GM21526 (cell line): ENCODE results near the gene HS1BP3.

Experiments used
- ATAC-seq: cut with Tn5 transposase; IDR thresholded peaks from one replicate; pipeline ENCODE4 v1.9.1; 2021; ENCODE audit warnings: moderate library complexity; ENCODE audit not compliant: unreplicated experiment, low FRiP score

Gene HS1BP3

DNA sequence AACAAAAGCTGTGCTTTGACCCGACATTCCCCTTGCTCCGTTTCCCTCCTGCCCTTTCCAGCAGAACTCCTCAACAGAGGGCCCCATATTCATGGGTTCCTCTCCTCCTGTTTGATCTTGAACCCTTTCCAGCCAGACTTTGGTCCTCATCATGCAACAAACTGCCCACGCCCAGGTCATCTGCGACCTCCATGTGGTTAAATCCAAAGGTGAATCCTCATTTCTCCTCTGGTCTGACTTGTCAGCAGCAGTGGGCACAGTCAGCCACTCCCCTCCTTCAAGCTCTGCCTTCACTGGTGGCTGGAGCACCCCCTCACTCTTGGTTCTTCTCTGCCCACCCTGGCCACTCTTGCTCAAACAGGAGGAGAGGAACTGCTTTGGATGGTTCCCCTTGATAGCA is 2.7 kb downstream of the HS1BP3 start:
- ATAC-seq = no peak

DNA sequence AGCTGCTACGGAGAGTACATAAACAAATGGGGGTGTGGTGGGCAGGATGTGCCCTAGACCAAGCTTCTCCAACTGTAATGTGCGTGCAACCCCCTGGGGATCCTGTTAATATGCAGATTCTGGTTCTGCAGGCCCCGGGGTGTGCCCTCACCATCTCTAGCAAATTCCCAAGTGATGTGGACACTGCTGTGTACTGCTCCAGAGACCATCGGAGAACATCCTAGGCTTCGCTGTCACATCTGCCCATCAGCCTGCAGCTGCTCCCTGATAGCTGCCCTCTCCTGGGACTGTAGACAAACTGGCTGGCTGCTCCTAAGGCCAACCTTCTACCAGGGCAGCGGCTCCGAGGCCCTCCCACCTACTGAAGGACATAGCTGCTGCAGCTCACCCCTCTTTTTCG is 3.2 kb downstream of the HS1BP3 start:
- no peak for ATAC-seq

DNA sequence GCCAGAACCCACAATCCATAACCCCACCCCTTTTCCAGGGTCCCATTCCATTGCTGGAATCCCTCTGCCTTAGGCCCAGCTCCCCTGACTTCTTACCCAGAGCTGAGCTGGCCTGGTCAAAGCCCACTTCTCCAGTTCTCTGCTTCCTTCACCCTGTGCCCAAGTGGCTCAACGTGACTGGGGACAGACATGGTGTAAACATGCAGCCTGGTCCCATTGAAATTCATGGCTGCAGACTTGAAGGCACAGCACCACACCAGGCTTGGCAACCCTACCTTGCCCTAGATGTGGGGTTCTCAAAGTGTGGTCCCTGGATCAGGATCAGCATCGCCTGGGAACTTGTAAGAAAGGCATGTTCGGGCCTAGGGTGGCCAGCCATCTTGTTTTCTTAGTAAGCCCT is 3.7 kb downstream of the HS1BP3 start:
- ATAC-seq = no peak

DNA sequence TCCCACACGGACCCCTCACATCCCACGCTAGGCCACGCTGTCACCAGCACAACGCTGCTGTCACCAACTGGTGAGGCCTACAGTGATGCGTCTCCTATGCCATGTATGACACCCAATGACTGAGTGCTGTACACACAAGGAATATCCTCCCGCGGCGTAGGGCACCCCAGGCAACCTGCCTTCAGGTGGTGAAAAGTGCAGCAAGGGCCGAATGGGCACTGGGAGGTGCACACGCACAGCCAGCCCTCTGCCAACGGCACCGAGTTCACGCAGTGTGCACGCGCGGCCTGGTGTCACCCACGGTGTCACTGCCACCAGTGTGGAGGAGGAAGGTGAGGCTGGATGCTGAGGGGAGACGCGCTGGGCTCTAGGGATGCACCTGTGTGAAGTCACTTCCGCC is 4.5 kb downstream of the HS1BP3 start:
- ATAC-seq = no peak

DNA sequence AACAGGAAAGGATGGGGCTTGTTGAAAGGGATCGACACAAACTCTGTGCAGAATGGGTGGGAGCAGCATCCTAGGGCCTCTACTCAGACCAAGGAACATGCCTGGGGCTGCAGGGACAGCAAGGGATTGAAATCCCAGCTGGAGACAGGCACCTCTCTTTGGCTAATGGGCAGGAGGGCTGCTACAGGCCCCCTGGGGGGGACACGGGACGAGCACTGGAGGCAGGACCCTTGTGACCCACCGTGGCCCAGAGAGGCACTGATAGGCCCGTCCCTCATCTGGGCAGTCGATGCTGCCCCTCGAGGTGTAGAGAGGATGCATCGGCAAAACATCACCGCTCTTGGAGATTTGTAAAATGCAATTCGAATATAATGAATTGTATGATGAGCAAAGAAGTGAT is 5.1 kb downstream of the HS1BP3 start:
- ATAC-seq = no peak

DNA sequence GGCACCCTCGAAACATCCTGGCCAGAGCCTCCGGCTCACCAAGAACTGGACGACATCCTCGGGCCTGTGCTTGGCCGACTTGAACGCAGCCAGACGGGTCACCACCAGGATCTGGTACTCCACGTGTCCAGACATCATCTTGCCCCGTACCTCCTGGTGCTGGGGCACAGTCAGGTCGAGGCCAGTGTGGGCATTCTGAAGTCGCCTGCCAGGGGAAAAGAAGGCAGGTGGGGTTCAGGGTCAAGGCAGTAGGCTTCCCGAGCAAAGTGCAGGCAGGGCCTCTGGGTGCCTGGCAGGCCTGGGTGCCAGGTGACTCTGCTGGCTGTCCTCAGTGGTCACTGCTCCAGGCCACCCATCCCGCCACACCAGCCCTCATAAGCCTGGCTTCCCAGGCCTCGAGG is 5.6 kb downstream of the HS1BP3 start:
- ATAC-seq = no peak

DNA sequence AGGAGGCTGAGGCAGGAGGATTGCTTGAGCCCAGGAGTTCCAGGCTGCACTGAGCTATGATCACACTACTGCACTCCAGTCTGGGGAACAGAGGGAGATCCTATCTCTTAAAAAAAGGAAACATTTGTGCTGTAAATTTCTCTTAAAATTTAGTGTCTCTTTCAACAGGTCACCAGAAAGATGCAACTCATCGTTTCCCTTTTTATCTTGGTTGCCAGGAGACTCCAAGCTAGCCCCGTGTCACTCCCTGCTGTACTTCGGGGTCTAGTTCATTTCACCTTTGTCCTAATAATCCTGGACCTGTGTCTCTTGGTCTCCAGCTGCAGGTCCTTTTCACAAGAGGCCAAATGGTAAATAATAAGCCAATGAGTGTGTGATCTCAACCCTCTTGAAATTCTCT is 7.1 kb downstream of the HS1BP3 start:
- no peak for ATAC-seq

DNA sequence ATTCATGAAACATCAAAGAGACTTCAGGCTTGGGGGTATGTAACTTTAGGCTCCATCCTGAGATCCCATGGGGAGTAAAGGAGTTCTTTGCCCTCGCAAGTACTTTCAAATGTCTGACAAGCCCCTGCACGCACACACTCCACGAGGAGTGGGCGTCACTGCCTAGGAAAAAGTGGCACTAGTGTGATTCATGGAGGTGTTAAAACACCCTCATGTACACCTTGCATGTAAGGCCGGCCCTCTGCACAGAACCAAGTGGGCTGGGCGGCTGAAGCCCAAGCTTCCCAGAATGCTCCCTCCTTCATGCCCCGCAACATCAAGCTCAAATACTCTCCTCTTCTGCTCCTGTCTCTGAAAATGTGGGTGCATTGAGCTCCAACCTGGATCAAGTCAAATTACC is 7.8 kb downstream of the HS1BP3 start:
- ATAC-seq = no peak

DNA sequence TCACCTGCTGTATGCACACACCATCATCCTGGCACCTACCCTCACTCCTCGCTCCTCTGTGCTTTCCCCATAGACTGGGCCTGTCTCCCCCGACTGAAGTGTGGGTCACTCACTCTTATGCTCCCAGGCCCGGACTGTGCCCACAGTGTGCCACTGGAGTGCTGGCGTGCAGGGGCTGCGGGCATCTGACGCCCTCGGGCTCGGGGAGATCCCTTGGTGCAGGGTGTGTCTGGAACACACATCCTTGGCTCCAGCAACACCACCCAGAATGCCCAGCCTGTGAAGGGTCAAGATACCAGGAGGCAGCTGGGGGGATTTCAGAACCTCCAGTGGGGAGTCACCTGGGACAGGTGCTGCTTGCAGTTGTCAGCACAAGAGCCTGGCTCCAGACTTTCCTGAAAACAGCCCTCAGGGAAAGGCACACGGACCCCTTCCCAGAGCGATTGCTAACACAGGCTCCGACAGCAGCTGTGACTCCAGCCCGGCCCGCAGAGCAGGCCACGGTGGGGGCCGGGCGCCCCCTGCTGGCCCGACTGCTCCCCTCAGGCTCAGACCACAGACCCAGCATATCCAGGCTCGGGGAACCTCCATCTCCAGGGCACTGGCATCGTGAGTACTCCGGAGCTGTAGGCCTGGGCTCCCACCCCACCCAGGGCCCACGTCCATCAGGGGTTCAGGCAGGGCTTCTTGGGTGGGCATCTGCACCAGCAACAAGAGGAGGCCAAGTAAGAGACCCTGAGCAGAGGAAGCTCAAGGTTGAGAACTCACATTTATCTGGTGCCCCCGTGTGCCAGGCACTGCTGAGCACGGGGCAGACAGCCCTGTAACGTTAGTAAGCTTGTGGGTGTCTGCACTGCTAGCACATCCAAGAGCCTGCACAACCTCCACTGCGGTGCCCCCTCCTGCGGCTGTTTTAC is 8.6 kb downstream of the HS1BP3 start:
- ATAC-seq = peak; percentile 94

DNA sequence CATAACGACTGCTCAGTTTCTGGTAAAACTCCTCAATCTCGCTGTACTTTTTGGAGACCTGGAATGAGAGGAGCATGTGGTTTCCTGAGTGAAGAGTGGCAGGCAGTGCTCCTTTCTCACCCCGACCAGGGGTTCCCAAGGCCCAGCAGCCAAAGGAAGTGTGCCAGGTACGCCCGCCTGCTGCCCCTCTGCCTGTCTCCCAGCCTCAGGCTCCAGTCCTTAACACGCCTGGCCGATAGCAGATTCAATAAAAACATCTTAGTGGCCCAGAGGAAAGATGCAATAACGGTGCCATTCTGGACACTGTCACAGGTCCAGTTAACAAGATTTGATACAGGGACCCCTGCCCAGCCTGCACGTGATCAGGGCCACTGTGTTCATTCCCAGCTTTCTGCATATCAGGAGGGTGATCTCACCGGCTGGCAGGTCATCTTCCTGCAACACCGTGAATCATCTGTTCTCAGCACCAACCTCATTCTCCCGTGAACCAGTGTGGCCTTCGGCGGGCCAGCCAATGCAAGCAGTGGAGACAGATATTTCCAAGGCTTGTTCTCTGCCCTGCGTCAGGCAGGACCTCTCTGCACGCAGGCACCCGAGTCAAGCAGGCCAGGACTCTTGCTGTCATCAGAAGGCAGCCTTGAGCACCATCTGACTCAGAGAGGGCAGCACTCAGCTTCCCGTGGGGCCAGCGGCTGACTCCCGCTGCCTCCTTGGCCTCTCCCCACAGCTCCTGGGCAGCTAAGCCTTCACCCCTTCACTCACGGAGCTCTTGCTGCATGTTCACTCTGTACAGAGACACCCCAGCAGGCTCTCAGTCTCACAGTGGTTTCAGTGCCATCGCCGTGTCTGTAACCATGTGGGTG is 9.5 kb downstream of the HS1BP3 start:
- no peak for ATAC-seq

DNA sequence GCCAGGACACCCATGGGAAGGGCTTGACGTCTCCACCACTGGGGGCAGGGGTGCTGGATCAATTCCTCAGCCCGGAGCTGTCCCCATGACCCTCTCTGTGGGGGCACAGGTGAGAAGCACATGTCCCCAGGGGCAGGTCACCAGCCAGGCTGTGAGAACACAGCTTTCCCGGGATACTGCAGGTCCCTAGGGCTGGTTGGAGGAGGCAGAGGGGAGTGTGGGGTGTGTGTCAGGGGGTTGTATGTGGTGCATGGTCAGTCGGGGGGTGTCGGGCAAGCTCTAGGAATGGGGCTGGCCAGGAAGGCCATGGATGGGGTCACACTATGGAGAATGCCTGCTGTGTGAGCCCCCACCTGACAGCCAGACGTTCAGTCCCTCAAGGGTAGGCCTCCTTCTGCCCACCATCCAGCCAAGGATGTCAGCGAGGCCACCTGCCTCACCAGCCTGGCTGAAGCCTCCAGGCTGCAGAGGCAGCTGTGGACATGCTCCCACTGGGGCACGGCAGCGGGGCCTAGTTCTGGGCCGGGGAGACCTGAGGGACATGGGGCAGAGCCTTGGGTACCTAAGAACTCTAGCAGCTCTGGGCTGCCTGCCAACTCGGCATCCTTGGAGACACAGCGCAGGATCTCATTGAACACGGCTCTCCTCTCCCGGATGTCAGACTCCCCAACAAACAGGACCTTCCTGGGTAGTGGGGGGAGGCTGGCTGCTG is 10.3 kb downstream of the HS1BP3 start:
- ATAC-seq = no peak

DNA sequence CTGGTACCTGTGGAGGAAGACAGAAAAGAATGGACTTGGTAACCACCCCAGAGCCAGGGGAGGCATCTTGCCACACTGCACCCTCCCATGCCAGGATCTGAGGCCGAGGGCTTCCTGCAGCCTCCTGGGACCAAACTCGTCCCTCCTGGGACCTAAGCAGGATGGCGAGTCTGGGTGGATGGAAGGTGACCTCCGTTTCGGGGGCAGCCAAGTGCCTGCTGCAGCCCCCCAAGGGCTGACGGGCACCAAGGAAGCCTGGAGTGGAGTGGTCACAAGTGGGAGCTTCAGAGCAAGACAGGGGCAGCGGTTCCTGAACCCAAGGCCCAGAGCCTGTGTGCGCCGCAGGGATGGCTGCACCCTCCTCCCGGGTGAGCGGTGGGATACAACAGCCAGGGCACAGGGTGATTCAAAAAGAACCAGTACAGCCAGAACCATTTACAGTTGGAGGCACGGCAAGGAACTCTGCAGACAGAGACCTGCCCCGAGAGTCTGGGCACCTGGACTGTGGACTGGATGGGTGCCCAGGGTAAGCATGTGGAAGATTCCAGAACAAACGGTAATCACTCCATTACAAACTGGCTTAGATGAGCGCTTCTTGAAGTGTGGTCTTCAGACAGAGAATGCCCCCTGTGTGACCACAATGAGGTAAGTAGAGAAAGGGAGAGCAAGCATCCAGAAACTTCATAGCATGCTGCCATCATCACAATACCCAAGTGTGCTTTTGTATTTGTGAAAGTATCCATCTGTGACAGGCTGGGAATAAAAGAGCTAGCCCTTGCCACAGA is 12.1 kb downstream of the HS1BP3 start:
- ATAC-seq = no peak

DNA sequence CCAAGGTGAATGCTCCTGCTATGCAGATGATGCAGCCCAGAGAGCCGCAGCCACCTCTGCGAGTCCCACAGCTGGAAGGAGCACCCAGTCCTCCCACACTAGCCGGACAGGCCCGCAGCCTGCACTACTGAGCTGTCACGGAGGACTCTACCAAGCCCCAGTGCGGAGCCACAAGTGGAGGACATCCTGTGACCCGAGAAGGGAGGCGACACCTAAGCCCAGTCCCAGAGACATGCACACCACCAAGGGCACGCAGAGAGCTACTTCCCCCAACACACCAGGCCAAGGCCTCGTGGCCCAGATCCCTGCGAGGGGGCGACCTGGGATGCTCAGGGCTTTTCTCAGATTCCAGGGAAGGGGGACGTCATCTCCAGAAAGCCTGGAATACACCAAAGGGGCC is 12.9 kb downstream of the HS1BP3 start:
- ATAC-seq = no peak

DNA sequence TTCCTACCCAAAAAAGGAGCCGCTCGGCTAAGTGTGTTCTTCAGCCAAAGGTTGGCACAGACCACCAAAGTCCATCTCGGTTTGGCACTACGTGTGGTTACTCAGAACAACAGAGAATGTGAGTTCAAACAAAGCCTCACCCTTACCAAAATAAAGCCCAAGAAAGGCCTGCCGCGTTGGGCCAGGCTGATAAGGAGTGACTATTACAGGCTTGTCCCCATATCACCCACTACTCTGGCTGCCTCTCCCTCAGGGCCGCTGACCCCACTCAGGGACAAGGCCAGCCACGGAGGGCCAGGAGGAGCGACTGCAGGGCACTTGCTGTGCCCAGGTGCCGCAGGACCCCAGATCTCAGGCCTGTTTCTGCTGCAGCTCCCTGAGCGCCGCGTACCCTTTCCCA is 13.8 kb downstream of the HS1BP3 start:
- ATAC-seq = no peak

DNA sequence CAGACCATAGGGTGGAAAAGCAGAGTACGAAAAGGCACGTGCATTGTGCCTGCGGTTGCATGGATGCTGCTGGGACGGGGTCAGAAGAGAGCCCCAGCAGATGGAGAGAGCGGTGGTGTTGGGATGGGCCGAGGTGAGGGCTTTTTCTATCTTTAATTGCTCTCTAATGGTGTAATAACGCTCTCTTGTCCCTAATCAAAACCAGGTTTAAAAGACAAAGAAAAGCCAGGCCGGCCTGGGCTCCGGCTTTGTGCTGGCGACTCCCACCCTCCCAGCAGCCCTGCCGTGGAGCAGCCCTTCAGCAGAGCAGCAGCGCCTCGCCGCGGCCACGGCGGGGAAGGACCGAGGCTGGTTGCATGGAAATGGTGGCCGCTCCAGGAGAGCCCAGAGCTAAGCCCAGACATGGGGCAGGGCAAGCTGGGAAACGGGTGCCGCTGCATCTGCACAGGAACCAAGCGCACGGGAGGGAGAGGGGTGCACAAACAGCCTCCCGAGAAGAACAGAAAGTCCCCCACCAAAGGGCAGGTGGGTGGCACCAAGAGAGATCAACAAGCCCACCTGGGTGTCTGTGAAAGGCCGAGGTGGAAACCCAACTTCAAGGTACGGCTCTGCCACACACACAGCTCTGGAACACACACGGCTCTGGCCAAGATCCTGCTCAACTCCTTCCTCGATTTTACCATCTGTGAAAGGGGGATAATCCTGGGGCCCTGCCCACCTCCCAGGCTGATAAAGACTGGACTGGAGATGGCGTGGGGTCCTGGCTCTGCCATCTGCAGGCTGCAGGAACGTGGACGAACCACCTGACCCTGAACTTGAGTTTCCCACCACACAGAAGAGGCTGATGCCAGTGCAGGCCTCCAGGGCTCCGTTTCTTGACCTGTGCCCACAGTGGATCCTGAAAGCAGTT is 15.0 kb downstream of the HS1BP3 start:
- ATAC-seq = peak; percentile 69

DNA sequence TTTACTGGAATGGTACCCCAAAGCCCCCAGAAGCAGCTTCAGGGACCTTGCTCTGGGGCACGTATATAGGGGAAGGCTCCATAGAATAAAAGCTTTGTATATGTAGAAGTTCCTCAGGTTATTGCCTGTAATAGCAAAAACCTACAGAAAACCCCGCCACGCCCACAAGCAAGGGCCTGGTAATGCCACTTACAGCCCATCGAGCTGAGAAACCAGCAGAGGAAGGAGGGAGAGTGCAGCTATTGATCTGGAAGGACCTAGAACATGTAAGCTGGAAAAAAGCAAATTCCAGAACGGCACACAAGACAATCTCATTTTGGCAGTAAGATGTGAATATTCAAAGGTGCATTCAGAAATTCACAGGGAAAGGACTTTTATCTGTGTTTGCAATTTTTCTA is 15.8 kb downstream of the HS1BP3 start:
- ATAC-seq = no peak

DNA sequence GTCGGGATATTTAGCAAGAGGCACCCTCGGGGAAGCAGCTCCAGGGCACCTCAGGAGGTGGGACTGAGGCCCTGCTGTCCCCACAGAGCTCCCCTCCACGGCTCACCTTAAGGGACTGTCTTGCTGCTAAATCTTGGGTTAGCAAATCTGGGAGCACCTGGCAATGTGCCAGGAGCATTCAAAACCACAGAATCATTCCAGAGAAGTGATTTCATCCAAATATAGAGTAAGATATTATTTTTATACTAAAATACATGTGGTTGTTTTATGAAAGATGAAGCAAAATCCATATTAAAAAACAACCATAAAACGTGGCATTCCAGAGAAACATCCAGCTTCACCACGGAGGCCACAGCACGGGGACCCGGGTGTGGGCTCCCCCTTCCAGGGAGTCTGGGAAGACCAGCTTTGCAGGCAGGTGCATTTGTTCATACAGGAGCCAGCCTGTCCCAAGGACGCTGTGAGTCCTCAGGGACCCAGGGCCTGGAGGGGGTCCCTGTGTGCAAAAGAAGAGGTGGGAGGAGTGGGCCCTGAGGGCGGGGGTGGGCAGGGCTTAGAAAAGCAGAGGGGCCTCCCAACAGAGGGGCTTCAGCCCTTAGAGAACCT is 16.3 kb downstream of the HS1BP3 start:
- ATAC-seq = no peak

DNA sequence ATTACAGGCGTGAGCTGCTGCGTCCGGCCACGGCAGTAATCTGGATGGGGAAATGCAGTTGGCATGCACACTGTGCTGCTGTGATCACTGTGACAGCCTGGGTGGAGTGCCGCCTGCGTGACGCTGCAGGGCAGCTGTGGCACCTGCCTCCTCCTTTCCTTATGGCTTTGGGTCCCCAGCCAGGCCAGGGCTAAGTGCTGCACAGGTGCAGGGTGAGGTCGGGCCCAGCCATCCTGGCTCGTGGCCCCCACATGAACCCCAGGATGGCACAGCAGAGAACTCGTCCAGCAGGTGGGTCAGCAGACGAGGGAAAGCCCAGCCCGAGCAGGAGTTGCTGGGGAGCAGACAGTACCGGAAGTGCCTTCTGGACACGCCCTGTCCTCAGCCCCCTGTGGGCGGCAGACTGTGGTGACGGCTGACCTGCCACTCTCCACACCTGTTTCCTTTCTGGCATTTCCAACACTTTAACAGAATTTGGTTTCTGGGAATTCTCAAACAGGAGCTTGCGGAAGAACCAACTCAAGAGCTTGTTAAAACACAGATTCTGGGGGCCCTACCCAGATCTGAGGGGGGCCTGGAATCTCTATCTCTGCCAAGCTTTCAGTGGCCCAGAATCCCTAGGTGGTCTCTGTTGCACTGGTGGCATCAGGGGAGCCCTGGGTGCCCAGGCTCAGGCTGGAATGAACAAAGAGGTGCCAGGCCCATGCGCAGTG is 16.9 kb downstream of the HS1BP3 start:
- ATAC-seq = no peak
